GM19467 (cell line): ENCODE results near the gene NTM.
"Not testable (repeated sequence)": the region's sequence is repeated elsewhere in the genome, so short reads cannot be mapped to it uniquely, and the experiment has no call there.

Experiments
- ATAC-seq: cut with Tn5 transposase; IDR thresholded peaks from one replicate; pipeline ENCODE4 v1.9.1; 2021; ENCODE audit warnings: mild to moderate bottlenecking, moderate library complexity; ENCODE audit not compliant: unreplicated experiment

NTM gene

DNA sequence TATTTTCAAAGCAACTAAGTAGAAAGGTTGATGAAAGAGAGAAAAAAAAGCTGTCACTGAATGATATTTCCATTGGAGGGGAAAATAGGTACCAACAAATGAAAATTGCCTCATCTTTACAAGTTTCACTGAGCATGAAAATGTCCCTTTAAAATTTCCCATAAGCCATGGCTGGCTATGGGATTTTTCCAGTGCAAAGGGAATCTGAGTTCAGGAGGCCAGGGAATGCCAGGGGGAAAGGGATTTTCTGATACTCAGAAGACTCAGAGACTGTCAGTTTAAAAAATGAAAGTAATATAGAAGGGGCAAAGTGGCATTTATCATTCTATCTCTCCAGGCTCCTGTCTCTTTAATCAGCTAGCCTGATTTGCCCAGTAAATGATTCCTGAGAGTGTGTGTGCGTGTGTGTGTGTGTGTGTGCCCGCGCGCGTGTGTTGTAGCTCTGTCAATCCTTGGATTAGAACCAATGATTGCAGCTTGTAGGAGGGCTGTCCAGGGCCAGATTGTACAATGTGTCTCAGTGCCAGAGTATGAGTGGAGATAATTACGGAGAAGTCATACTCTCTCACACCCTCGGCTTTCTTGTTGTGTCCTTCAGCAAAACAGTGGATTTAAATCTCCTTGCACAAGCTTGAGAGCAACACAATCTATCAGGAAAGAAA lies at the start of gene NTM:
Gene NTM (plus strand): TSS at position 526 of the 662 bp plus-strand sequence.
- no peak for ATAC-seq

DNA sequence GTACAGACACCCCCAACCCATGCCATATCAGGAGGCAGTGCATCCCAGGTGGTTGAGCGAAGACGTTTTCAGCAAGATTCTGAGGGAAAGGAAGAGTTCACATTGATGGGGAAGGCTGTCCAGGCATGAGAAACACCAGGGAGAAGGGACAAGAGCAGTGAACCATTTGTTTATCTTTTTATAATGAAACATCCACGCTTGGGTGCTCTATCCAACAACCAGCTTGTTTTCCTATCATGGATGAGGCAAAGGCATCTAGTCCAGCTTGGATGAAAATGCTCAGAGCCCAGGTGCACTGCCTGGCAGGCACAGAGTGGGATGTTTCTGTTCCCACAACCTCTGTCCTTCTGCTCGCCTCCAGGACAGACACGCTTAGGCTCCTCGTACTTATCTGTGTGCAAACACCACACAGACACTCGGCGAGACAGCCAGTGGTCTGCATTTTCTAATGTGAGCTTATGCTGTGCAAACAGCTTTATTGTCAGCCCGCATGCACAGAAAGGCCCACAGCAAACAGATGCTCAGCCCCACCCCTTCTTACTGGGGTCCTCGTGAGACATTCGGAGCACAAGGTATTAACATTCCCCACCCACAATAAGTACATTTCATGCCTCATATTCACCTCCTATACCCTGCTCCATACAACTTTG lies 45.4 kb upstream of the NTM start:
- ATAC-seq, result no peak

DNA sequence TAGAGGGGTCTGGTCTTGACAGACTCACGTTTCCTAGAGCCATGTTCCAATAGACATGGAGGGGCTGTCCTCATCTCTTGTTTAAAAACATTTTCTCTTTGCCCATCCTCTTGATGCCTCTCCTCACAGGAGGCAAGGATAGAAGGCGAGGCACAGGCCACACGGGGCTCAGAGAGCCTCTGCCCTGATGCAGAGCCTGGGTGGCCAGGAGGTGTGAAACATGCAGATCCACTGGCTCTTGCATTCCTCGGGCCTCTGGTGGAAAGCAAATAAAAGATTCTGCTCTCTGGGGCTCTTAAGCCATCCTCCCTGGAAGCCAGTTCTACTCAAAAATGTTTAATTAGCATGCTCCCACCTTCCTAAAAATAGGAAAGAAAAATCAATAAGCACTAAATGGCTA lies 43.6 kb upstream of the NTM start:
- no peak for ATAC-seq

DNA sequence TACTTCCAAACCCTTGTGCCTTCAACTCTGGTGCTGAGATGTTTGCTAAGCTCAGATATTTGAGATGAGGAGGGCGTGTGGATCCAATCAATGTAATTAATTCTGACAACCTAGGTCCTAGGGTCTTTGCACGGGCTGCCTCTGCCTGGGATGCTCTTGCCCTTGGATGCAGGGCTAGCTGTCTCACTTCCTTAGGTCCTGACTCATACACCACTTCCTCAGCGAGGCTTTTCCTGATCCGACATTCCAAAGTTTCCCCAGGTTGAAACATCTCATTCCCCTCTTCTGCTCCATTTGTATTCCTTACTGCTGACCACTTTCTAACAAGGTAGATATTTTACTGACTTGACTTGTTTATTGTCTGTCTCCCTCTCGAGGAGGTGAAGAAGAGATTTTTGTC lies 43.0 kb upstream of the NTM start:
- no peak for ATAC-seq

DNA sequence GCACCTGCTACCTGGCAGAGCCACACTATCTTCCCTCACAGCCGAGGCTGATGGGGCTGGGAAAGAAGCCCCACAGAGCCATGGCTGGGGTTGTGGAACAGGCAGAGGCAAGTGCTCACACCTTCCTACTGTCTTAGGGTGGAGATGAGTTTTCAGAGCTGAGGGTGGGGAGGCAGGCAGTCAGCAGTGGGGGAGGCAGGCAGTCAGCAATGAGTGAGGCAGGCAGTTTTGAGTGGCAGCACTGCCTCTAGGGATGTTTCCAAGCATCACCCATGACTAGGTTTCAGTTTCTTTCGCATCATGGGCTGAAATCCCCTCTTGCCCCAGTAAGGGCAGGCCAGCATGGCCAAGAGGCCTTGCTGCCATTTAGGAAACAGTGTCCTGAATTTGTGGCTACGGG lies 41.6 kb upstream of the NTM start:
- no peak for ATAC-seq

DNA sequence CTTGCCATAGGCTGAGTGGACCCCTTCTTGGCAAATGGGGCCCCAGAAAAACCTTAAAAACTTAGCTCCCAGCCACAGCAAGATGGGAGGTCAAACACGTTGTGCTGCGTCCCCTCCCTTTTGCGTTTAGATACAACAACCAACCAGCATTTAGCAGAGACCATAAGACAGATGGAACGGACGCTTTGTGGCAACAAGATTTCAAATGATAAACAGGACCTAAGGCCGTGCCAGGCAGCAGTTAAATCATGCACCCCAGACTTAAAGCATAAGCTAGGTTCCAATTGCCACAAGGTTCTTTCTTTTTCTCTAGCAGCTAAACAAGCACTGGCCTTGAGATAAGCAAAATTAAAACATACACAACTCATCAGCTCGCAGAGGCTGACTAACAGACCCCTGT lies 39.4 kb upstream of the NTM start:
- ATAC-seq, result no peak

DNA sequence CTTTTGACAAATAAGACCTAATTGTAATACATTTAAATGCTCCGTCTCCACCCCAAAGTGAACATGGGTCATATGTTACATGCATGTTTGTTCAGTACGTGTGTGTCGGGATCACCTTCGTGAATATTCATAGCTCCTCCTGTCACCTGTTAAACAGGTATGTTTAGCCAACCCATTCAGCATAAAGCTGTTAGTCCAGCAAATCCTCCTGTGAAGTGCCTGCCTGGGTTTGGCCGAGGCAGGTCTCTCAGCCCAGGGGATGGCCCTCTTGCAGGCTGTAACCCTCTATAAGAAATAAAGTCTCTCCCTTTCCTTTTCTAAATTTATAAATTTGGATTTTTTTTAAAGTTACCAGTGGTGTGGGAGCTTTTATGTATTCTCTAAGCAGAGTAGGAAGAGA lies 38.9 kb upstream of the NTM start:
- no peak for ATAC-seq

DNA sequence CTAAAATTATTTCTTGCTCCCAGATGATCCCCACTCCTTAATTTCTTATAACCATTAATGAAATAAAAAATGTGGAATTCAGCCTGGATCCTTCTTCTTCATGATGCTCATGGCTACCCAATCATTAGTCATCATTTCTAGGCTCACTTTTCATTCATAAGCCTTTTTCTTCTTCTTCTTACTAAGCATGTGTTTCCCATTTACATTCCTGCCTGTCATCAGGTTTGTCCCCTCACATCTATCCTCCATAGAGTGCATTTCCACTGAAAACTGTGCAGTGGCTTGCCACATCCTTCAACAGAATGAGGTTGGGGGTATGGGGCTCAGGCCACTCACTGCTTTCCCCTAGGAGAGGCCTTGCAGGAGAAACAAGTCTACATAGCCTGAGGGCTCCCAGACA lies 35.8 kb upstream of the NTM start:
- no peak for ATAC-seq

DNA sequence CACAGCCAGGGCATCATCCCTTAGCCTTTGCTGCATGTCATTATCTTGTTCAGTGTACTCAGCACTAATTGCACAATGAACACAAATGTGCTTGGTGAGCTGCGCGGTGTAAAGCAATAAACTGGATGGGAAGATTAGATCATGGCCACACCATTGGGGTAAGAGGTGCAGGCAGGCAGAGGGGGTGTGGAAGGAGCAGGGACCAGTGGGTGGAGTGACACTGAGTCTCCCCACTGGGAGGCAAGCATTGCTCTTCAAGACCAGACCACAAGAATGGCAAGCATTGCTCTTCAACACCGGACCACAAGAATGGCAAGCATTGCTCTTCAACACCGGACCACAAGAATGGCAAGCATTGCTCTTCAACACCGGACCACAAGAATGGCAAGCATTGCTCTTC lies 28.5 kb upstream of the NTM start:
- ATAC-seq, result not testable (repeated sequence)

DNA sequence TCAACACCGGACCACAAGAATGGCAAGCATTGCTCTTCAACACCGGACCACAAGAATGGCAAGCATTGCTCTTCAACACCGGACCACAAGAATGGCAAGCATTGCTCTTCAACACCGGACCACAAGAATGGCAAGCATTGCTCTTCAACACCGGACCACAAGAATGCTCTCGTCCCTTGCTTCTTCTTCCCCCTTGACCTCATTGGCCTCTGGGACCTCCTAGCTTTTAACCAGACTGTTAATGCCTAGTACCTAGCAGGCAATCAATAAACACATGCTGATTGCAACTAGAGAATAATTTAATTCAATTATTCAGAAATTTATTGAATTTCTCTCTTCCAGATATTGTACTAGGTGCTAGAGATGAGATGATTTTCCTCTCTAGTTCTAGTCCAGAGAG lies 28.0 kb upstream of the NTM start:
- not testable (repeated sequence) for ATAC-seq

DNA sequence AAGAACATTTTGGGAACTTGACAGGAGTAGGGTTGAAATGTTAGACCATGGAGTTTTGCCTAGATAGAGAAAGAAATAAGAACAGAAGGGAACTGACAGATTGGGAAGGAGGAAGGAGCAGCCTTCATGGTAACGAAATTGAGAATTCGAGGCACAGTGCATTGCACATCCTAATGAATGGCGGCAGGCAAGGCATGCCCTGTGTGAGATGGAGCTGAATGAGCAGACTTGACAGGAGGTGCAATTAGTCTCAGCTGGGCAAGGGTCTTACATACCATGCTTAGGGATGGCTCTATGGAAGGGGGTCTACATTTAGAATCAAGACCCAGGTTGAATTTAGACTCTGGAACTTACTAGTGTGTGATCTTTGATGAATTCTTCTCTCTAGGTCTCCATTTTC lies 25.0 kb upstream of the NTM start:
- no peak for ATAC-seq

DNA sequence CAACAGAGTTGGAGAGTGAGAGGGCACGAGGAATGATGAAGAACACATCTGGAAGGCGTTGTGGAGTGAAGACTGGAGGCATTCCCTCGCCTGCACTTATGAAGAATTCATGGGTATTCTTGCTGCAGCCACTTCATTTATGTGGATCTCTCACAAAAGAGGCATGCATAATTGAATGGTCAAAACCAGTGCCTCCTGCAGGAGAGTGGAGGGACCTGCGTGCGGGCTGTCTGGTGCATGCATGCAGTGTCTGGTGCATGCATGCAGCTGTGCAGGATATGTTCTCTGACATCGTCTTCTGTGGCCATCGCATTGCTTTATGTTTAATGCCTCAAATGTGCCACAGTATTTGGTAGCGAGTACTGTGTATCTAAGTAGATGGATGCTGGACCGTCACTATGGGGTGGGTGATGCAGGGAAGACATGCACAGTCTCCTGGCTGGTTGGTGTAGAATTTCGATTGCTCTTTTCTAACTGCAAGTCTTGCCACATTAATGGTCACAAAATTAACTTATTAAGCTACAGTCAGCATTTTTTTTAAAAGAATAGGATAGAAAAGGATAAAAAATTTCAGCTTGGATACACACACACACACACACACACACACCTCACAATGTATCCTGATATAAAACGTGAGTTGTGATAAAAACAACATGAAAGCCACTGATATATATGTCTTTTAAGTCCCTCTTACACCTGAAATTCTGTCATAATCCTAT lies 20.9 kb upstream of the NTM start:
- ATAC-seq, result no peak

DNA sequence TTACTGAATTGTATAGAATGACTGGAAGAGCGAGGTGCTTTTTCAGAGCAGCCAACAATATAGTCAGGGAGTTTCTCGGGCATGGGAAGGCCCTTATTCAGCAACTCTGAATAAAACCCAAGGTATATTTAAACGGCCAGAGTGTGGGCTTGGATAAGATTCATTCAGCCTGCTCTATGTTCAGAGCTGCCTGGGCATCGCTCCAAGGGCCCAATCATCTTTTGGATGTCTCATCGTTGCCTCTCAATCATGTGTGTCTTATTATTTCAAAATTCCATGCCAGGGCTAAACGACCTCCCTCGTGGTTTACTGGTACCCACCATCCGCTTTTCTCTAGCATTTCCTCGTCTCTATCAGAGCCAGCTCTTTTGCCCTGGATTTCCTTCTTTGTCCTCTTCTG lies 19.5 kb upstream of the NTM start:
- ATAC-seq, result no peak

DNA sequence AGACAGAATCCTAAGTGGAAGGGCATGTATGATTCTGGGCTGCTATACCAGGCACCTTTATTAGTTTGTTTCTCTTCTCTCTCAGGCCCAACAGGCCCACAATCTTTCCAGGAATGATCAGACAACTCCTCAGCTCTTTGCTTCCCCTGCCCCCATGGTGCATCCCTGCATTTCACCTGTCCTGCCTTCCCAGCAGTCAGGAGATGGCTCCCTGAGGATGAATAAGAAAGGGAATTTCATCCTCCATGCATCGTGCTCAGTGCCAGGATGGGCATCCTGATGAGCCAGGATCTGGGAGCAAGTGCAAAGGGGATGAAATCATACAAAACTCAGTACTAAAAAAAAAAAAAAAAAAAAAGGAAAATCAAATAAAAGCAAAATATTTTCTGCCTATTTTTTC lies 18.6 kb upstream of the NTM start:
- ATAC-seq, result no peak

DNA sequence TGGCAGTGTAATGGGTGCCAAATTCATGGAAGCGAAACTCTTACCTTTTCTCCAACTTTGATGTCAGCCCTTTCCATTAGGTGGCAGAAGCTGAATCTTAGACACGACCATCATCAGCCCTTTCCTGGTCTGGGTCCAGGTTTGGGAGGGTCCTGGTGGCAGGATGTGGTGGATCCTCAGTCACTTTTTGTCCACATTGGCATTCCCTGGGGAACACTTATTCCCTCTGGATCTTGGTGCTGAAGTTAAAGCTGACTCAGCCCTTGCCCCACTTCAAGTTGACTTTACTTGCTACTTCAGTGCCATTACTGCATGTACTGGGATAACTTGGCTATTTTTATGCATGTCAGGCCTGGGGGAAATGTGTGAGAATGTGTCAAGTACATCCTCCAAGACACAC lies 16.6 kb upstream of the NTM start:
- ATAC-seq, result no peak

DNA sequence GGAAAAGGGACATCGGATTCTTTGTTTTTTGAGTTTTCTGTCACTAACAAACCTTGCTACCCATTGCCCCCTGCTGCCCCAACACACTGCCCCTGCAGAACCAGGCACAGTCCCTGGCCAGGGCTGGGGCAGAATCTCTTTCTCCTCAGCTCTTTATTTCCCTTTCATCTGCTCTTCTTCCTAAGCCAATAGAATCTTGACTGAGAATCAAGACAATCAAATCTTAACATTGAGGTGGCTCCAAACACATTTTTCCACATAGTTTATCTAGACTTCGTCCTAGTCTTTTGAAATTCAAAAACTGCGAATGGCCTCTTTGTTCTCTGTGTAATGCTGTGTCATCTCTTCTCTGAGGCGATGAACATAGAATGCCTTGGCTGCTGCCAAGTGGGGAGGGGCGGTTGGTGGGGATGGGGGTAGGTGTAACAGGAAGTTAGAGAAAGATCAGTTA lies 16.1 kb upstream of the NTM start:
- no peak for ATAC-seq

DNA sequence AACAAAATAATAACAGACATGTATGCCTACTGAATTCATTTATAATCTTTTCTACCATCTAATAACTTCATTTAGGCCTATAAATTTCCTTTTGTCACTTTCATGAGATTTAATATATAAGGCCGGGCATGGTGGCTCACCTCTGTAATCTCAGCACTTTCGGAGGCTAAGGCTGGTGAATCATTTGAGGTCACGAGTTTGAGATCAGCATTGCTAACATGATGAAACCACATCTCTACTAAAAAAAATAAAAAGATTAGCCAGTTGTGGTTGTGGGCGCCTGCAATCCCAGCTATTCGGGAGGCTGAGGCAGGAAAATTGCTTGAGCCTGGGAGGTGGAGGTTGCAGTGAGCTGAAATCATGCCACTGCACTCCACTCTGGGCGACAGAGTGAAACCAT lies 14.2 kb upstream of the NTM start:
- ATAC-seq, result no peak

DNA sequence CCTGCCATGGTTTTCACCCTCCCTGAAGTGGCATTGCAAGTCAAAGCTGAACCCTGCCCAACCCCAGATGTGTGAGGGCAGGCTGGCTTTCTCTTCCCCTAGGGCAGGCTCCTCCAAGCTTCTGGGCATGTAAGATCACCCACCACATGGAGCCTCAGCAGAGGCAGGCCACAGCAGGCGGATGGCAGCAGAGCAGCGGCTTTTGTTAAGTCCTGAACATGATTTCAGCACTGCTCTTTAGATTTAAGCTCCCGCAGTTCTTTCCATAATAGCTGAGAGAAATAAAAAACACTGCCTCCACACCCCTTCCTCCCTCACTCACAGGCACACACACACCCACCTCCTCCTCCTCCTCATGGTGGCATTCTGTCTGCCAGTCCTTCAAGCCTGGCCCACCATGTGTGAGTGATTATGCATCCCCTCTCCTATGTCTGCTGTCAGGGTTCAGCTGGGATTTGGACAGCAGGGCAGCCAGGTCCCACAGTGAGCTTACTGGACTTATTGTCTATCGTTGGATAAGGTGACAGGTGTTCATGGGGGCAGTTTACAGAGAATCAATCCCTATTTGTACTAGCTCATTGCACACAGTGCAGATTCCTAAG lies 5.0 kb upstream of the NTM start:
- ATAC-seq, result no peak

DNA sequence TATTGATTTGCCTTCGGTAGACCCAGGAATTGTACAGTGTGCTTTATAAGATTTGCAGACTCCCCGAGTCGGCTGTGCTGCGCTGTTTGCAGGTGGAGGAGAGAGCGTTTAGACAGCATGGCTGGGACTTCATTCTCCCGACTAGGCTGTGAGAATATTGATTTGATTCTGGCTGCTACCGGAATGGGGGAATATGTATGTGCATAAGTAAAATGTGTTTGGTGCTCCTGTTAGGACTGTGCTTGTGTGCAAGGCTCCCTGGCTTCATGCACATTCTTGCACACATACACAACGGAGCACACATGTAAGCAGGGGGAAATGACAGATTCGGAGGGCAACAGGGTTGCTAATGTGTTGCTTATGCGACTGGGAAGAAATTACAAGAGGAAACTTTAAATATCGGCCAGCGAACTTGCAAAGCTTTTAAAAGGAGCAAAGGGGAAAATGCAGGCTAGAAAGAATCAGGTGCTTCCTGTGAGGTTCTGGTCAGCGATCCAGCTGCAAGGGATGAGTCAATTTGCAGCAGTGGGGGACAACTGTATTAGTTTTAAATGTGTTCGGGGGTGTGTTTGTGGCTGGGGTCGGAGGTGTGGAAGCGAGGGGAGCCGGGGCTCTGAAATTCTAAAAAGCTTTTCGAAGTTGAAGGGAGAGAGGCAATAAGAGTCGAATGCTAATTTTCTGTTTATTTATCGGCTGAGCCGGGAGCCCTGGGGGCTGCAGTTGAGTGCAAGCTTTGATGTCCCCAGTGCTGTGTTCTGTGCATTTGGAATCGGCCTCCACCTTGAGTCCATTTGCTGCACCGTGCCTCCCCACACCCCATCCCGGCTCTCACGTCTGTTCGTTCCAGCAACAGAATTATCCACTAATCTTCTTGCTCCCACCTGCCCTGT lies 731 bp downstream of the NTM start:
- no peak for ATAC-seq

DNA sequence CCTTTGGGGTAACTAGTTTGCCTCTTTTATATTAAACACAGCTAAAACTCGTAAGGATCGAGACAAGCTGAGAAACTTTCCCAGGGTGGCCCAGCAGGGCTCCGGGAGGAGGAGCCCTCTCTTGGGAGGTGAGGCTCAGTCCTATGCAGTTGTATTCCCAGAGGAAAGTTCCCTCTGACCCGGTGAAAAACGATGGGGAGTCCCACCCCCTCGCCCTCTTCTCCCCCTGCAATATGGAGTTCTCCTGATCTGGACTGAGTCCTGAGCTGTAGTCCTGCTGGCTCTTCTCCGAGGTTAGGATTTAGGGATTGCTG lies 1.3 kb downstream of the NTM start:
- no peak for ATAC-seq
